ENCODE results near the gene MRGPRX4.
"Not testable (repeated sequence)": the region's sequence is repeated elsewhere in the genome, so short reads cannot be mapped to it uniquely, and the experiment has no call there.

MRGPRX4 gene

DNA sequence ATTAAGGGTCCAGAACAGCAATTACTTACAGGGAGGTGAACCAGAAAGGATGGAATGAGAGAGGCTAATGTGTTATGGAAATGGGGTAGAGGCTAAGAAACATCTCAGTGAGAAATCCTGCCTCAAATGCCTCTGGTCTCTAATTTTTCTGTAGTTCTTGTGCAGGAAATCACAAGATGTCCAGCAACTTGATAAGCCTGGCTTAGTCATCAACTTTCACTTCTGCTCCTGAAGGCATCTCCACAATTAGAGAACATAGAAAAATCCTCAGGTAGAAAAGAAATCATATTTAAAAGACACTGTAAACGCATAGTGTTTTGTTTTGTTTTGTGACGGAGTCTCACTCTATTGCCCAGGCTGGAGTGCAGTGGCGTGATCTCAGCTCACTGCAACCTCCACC lies 18.7 kb downstream of the MRGPRX4 start:
- no peak for DNase-seq (ENCODE audit: low read depth)
- TF ChIP-seq, protein P1, sequence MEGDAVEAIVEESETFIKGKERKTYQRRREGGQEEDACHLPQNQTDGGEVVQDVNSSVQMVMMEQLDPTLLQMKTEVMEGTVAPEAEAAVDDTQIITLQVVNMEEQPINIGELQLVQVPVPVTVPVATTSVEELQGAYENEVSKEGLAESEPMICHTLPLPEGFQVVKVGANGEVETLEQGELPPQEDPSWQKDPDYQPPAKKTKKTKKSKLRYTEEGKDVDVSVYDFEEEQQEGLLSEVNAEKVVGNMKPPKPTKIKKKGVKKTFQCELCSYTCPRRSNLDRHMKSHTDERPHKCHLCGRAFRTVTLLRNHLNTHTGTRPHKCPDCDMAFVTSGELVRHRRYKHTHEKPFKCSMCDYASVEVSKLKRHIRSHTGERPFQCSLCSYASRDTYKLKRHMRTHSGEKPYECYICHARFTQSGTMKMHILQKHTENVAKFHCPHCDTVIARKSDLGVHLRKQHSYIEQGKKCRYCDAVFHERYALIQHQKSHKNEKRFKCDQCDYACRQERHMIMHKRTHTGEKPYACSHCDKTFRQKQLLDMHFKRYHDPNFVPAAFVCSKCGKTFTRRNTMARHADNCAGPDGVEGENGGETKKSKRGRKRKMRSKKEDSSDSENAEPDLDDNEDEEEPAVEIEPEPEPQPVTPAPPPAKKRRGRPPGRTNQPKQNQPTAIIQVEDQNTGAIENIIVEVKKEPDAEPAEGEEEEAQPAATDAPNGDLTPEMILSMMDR (IDR thresholded peaks at IDR 0.05; ENCODE audit: insufficient read depth, low read depth, low read length, missing control alignments): no peak

DNA sequence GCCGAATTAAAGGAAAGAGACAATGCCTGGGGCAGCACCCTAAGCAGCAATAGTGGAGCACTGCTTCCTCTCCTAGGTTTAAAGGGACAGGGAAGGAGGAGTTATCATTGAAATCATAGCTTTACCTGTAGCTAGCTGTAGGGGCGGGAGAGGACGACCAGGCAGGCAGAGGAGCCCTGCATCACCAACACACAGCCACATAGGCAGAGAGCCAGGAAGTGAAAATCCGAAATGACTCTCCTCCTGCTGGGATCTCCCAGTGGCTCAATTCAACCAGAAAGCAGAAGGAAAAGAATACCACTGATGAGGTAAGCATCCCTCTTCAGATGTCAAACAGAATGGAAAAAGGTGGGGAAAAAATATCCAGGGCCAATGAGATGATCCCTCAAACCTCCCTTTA lies 20.4 kb downstream of the MRGPRX4 start:
- H3K4me3 ChIP-seq (ENCODE audit: low read depth, low read length): no peak overlapping the region
- DNase-seq (ENCODE audit: low read depth): peak; percentile 50
- TF ChIP-seq, protein P1 (IDR thresholded peaks at IDR 0.05; ENCODE audit: insufficient read depth, low read depth, low read length, missing control alignments): no peak

More for the DNA sequence above, 18.7 kb downstream of the MRGPRX4 start:
- H3K4me3 ChIP-seq (ENCODE audit: low read depth, low read length): no peak overlapping the region

DNA sequence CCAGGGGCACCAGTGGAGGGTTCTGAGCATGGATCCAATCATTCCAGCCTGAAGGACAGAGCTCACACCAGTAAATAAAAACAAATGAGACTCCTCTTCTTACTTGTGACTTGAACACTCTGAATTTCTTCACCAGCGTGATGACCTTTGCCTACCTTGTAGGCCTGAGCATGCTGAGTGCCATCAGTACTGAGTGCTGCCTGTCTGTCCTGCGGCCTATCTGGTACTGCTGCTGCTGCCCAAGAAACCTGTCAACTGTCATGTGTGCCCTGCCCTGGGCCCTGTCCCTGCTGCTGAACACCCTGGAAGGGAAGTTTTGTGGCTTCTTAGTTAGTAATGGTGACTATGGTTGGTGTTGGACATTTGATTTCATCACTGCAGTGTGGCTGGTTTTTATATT lies 23.9 kb downstream of the MRGPRX4 start:
- H3K4me3 ChIP-seq (ENCODE audit: low read depth, low read length): no peak overlapping the region
- TF ChIP-seq, protein P1 (IDR thresholded peaks at IDR 0.05; ENCODE audit: insufficient read depth, low read depth, low read length, missing control alignments): no peak
- no peak for DNase-seq (ENCODE audit: low read depth)

DNA sequence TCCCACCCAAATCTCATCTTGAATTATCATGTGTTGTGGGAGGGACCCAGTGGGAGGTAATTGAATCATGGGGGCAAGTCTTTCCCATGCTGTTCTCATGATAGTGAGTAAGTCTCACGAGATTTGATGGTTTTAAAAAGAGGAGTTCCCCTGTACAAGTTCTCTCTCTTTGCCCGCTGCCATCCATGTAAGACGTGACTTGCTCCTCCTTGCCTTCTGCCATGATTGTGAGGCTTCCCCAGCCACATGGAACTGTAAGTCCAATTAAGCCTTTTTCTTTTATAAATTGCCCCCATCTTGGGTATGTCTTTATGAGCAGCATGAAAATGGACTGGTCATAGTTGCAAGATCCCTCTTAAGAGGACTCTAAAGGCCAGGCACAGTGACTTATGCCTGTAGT lies 25.1 kb downstream of the MRGPRX4 start:
- H3K4me3 ChIP-seq (ENCODE audit: low read depth, low read length); DNase-seq (ENCODE audit: low read depth): not testable (repeated sequence)

DNA sequence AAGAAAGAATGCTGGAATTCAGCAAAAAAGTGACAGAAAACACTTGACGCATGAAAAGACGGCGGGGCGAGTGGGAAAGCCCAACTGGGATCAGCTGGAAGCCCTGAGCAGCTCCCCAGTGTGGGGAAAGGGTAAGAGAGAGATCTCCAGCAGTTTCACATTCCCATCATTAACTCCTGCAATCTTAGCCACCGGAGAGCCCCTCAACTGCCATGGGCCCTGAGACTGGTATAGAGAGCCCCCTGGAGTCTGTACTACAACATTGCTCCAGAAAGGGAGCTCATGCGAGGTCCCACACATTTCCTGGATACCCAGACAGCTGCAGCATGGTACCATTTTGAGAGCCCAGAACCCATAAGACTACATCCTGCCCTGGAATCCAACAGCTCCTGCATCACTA lies 31.1 kb downstream of the MRGPRX4 start:
- H3K4me3 ChIP-seq (ENCODE audit: low read depth, low read length): no peak overlapping the region
- TF ChIP-seq, protein P1 (IDR thresholded peaks at IDR 0.05; ENCODE audit: insufficient read depth, low read depth, low read length, missing control alignments): peak; percentile 59

DNA sequence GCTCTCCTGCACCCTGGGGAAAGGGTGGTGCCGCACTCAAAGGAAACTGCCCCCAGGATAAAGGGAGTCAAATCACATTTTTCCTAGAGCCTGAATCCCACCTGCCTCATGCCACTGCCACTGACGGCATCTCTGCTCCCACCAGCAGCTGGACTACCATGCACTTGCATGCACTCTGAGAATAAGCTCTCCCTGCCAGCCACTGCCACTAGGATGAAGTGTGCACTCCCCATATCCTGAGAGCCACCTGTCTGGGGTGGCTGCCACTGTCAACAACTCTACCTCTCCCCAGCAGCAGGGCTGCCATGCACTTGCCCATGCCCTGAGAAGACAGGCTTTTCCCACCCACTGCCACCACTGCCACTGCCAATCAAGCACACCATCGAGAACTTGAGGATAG lies 31.6 kb downstream of the MRGPRX4 start:
- no peak overlapping the region for H3K4me3 ChIP-seq (ENCODE audit: low read depth, low read length)
- TF ChIP-seq, protein P1 (IDR thresholded peaks at IDR 0.05; ENCODE audit: insufficient read depth, low read depth, low read length, missing control alignments): no peak
- no peak for DNase-seq (ENCODE audit: low read depth)

More for the DNA sequence above, 31.1 kb downstream of the MRGPRX4 start:
- peak; percentile 32 for DNase-seq (ENCODE audit: low read depth)

DNA sequence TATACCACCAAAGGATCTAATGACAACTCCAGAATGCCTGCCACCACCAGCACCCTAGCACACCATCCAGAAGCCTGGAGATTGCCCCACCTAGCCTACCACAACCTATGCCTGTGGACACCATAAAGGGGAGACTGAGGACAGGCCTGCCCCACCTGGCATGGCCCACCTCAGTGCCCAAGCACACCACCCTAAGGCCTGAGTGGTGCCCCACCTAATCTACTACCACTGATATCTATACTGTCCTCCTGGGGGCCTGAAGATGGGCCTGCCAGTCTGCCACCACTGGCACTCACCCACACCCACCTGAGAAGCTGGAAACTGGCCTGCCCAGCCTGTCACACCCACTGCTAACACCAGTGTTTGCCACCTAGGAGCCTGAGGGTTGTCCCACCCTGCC lies 32.1 kb downstream of the MRGPRX4 start:
- H3K4me3 ChIP-seq (ENCODE audit: low read depth, low read length): no peak overlapping the region
- TF ChIP-seq, protein P1 (IDR thresholded peaks at IDR 0.05; ENCODE audit: insufficient read depth, low read depth, low read length, missing control alignments): no peak
- DNase-seq (ENCODE audit: low read depth): no peak
